IPS-18a (cell line): ENCODE results near the gene SPINDOC.

Experiments
- H3K27ac ChIP-seq: one replicate; pipeline ENCODE4 v1.5.1; 2013; ENCODE audit warnings: low read length
- H3K27me3 ChIP-seq: one replicate; pipeline ENCODE4 v1.6.1; 2013; ENCODE audit warnings: mild to moderate bottlenecking, low read length; ENCODE audit not compliant: control insufficient read depth, insufficient read depth
- H3K36me3 ChIP-seq: one replicate; pipeline ENCODE4 v1.6.1; 2013; ENCODE audit warnings: low read depth, low read length; ENCODE audit not compliant: control insufficient read depth
- H3K4me1 ChIP-seq: one replicate; pipeline ENCODE4 v1.6.1; 2013; ENCODE audit warnings: low read depth, low read length; ENCODE audit not compliant: control insufficient read depth
- H3K4me3 ChIP-seq: one replicate; pipeline ENCODE4 v1.5.1; 2013; ENCODE audit warnings: low read length
- H3K9ac ChIP-seq: one replicate; pipeline ENCODE4 v1.6.1; 2013; ENCODE audit warnings: mild to moderate bottlenecking, low read length, moderate library complexity
- H3K9me3 ChIP-seq: one replicate; pipeline ENCODE4 v1.6.1; 2013; ENCODE audit warnings: low read depth, low read length; ENCODE audit not compliant: control insufficient read depth

The SPINDOC gene

DNA sequence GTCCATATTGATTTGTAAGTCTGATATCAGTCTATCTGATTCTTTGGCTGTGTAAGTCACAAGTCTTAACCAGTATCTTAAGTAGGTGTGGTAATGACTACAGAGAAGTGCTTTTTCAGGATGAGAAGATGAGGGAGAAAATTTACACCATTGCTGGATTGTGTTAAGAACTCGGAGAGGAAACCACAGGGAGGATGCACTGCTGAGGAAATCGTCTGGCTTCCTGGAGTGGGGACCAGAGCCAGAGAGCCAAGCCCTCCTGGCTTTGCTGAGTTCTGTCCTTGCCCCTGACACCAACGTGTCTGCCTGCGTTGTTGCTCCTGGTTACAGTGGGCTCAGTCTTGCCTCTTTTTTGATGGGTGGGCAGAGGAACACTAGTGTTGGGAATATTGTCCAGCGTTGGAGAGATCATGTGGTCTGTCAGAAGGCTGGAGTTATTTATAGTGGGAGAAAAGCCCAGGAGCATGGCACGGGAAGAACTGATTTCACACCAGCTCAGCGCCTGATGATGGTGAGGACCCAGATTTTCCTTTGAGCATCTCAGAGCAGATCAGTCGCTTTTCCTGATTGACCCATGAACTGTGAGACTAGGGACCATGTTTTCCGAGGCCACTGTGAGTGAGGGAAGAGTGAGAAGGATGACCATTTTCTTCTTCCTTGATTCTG, 55.3 kb downstream of the SPINDOC start:
- Histone ChIP-seq H3K9me3 (no peaks in the 10 kb centered on the region), H3K4me3 (no peak overlapping the region), H3K27me3 (no peaks in the 10 kb centered on the region)

DNA sequence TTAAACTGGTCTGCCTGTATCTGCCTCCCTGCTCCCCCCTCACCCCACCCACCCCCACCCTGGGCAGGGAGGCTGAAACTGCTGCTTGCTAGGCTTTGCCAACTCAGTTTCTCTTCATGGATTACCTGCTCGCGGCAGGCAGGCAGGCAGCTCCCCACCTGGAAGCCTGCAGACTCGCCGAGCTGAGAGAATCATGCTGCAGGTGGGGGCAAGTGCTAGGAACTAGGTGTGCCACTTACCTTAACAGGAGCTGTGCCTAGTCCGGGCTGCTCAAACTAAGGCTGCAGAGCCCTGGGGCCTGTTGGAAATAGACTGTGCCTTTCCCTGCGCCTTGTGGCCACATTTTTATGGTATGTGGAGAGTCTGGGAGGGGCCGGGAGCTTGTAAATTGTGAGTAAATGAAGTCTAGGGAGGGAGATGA, 55.9 kb downstream of the SPINDOC start:
- Histone ChIP-seq H3K9ac (no peak overlapping the region), H3K27me3 (no peaks in the 10 kb centered on the region), H3K4me3 (no peak overlapping the region), H3K27ac (no peak overlapping the region), H3K9me3 (no peaks in the 10 kb centered on the region), H3K4me1 (peaks cover 10% of the 10 kb centered on the region), H3K36me3 (no peaks in the 10 kb centered on the region)

More for the DNA sequence above, 55.3 kb downstream of the SPINDOC start:
- H3K36me3 ChIP-seq = no peaks in the 10 kb centered on the region
- H3K9ac ChIP-seq = no peak overlapping the region
- peaks cover 10% of the 10 kb centered on the region for H3K4me1 ChIP-seq
- no peak overlapping the region for H3K27ac ChIP-seq

GRCh38 chr11:63869683-63870082, 56.4 kb downstream of the SPINDOC start:
- Histone ChIP-seq H3K27ac (no peak overlapping the region), H3K9me3 (no peaks in the 10 kb centered on the region), H3K27me3 (no peaks in the 10 kb centered on the region), H3K9ac (no peak overlapping the region), H3K36me3 (no peaks in the 10 kb centered on the region), H3K4me3 (no peak overlapping the region), H3K4me1 (peaks cover 10% of the 10 kb centered on the region)

GRCh38 chr11:63870351-63871140, 57.3 kb downstream of the SPINDOC start:
- H3K9me3 ChIP-seq = no peaks in the 10 kb centered on the region
- no peaks in the 10 kb centered on the region for H3K36me3 ChIP-seq
- no peak overlapping the region for H3K9ac ChIP-seq
- H3K27ac ChIP-seq = no peak overlapping the region
- H3K27me3 ChIP-seq = no peaks in the 10 kb centered on the region
- no peak overlapping the region for H3K4me3 ChIP-seq
- peaks cover 10% of the 10 kb centered on the region for H3K4me1 ChIP-seq

DNA sequence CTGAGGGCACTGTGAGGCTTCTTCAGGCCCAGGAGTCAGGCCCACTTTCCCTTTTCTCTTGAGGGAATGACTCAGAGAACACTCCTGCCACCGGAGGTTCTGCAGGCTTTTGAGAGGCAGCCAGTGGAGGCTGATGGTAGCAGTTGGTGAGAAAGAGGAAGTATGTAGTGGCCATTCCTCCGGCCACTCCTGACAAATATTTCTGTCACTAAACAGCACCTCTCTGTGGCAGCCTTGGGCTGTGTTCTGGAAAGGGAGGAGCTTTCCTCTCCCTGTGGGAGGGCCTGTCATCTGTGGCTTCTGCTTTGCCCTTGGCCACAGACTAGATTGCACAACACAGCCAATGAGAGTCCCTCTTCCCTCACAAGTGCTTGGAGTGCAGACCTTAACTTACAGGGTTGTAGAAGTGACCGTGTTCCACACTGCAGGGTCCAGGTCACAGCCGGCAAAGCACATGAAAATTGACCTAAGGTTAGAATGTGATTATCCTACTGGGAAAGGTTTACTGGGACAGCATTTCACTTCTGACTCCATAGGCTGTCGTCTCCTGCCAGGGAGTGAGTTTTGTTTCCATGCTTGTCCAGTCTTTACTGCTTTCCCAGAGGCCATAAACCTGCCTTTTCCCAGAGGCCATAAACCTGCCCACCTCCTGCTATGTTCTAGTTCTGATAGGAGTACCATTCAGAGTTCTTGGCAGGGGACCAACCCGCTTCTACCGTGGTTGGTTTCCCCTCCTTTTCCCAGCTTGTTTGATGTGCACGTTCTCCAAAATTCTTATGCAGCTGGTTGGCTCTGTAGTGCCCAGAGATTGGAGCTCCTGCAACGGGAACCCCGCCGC, 58.9 kb downstream of the SPINDOC start:
- Histone ChIP-seq H3K4me1 (peaks cover 10% of the 10 kb centered on the region), H3K4me3 (no peak overlapping the region), H3K9ac (no peak overlapping the region), H3K27ac (no peak overlapping the region), H3K36me3 (no peaks in the 10 kb centered on the region), H3K9me3 (no peaks in the 10 kb centered on the region), H3K27me3 (no peaks in the 10 kb centered on the region)

DNA sequence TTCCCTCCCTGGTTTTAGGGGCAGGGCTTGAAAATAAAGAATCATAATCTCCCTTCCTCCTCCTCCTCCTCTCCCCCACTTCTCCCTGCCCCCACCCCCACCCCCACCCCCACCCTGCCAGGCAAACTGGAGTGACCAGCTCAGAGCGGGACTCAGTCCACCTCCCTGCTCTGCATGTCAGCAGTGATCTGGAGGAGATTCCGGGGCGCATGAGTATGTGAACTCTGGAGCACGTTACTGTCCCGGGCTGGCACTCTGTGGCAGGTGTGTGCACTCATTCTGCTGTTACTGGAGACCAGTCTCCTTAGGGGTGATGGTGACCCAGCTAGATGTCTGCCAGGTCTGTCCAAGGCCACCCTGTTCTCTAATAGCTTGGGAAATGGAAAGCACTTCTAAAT, 59.5 kb downstream of the SPINDOC start:
- no peak overlapping the region for H3K9ac ChIP-seq
- H3K27ac ChIP-seq = no peak overlapping the region

GRCh38 chr11:63873311-63873710, 60.1 kb downstream of the SPINDOC start:
- Histone ChIP-seq H3K9ac (no peak overlapping the region), H3K4me3 (no peak overlapping the region), H3K4me1 (peaks cover 10% of the 10 kb centered on the region), H3K27me3 (no peaks in the 10 kb centered on the region), H3K27ac (no peak overlapping the region), H3K9me3 (no peaks in the 10 kb centered on the region), H3K36me3 (no peaks in the 10 kb centered on the region)

More for the DNA sequence above, 59.5 kb downstream of the SPINDOC start:
- H3K4me1 ChIP-seq = peaks cover 10% of the 10 kb centered on the region
- H3K9me3 ChIP-seq = no peaks in the 10 kb centered on the region
- H3K27me3 ChIP-seq = no peaks in the 10 kb centered on the region
- H3K4me3 ChIP-seq = no peak overlapping the region
- no peaks in the 10 kb centered on the region for H3K36me3 ChIP-seq

- H3K27ac ChIP-seq = no peak overlapping the region
- H3K4me3 ChIP-seq = no peak overlapping the region
- H3K36me3 ChIP-seq = no peaks in the 10 kb centered on the region
- H3K9me3 ChIP-seq = no peaks in the 10 kb centered on the region
- no peak overlapping the region for H3K9ac ChIP-seq
- H3K27me3 ChIP-seq = no peaks in the 10 kb centered on the region
- H3K4me1 ChIP-seq = peaks cover 7% of the 10 kb centered on the region
These were observed 61.3 kb downstream of the SPINDOC start for GRCh38 chr11:63874511-63874910.

DNA sequence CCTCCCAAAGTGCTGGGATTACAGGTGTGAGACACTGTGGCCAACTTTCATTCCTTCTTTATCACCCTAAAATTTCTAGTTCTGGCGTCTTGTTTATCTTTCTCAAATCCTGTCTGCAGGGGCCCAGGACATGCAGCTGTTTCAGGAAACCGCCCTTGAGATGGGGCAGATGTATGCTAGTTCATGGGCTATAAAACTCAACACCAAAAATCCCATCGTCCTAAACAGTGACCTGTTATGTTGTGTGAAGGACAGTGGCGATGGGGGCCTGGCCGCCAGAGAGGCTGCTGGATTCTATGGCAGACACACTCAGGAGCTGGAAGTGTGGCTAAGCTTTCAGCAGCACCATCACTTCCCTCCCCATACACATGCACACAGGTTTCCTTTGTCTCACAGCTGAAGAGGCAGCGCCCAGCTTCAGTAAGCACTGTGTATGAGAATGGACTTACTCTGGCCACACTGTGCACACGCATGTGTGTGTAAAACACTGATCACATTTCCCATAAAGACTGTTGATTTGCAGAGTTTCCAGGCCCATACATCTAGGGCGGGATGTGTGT, 62.3 kb downstream of the SPINDOC start:
- no peaks in the 10 kb centered on the region for H3K27me3 ChIP-seq
- no peaks in the 10 kb centered on the region for H3K9me3 ChIP-seq
- H3K4me1 ChIP-seq = peaks cover 18% of the 10 kb centered on the region
- no peak overlapping the region for H3K9ac ChIP-seq
- H3K36me3 ChIP-seq = no peaks in the 10 kb centered on the region
- H3K27ac ChIP-seq = no peak overlapping the region
- no peak overlapping the region for H3K4me3 ChIP-seq

- H3K4me3 ChIP-seq = no peak overlapping the region
- H3K27ac ChIP-seq = no peak overlapping the region
- H3K9ac ChIP-seq = no peak overlapping the region
- H3K36me3 ChIP-seq = no peaks in the 10 kb centered on the region
- H3K4me1 ChIP-seq = peaks cover 19% of the 10 kb centered on the region
- no peaks in the 10 kb centered on the region for H3K27me3 ChIP-seq
- H3K9me3 ChIP-seq = no peaks in the 10 kb centered on the region
These were observed 63.4 kb downstream of the SPINDOC start for GRCh38 chr11:63876616-63877015.
